Islet precursor cell (in vitro differentiated cells): ENCODE measurements around the gene MYCBP2.
A peak's percentile ranks its signal among the peaks of the same experiment; 100 is the strongest.
"Not testable (repeated sequence)": the region's sequence is repeated elsewhere in the genome, so short reads cannot be mapped to it uniquely, and the experiment has no call there.

Source experiments
- DNase-seq: peaks from one replicate; pipeline ENCODE4 v3.0.0-alpha.2; 2018

MYCBP2 gene

DNA sequence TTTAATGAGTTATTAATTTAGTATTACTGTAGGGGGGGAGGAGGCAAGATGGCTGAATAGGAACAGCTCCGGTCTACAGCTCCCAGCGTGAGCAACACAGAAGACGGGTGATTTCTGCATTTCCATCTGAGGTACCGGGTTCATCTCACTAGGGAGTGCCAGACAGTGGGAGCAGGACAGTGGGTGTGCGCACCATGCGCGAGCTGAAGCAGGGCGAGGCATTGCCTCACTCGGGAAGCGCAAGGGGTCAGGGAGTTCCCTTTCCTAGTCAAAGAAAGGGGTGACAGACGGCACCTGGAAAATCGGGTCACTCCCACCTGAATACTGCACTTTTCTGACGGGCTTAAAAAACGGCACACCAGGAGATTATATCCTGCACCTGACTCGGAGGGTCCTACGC, 127.9 kb downstream of the MYCBP2 start:
- not testable (repeated sequence) for DNase-seq

DNA sequence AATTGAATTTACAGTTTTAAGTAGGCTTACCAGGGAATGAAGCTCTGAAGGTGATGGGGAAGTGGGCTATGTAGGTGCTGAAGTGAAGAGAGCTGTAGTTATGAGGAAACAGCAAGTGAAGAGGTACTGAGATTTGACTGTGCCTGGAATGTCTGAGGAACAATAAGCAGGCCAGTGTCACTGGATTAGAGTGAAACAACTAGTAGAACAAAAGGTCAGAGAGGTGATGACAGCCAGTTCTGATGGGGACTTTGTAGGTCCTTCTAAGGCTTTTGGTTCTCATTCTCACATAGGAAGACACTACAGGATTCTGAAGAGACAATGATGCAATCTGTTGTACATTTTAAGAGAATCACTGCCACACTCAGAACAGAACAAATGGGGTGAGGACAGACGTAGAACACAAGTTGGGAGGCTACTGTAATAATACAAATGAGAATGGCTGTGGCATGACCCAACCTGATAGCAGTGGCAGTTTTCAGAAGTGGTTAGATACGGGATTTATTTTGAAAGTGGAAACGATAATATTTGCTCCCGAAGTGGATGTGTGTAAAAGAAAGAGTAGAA, 130.8 kb downstream of the MYCBP2 start:
- DNase-seq: no peak

DNA sequence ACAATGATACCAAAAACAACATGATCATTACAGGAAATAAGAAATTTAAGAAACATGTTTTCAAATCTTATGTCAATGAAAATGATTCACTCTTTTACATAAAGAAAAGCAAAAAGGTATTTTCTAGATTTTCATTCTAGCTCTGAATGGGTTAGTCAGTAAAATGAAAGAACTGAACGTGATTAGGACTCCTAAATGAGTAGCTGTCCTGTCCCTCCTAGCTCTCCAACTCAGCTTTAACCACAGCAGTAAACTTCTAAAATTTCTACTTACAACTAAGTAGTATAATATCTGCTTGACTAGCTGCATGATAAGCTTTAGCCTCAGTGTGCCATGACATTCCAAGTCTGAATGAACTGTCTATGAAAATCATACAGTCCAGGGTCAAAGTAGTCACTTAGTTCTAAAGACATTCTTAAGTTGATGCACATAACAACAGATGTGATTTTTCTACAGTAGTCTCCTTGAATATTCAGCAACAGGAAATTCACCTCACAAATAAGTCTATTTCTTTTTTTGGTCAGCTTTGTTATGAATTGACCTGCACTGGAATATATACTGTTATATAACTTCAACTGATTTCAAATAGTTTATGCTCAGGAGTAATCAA, 136.4 kb downstream of the MYCBP2 start:
- no peak for DNase-seq

DNA sequence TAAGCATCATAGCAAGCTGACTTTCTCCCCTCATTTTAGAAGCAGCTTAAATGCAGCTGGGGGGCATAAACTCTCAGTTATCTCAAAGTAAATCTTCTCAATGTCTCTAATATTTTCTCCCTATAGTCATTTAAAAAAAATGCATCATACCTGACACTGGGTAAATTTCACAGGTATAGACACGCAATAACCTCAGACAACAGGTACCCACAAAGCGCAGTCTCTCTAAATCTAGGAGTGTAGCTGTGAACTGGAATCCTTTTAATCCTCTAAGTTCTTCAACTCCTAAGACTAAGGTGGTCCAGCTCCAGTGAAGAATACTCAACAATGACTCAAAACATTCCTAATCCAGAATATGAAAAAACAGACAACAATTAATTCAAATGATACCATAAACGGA, 141.2 kb downstream of the MYCBP2 start:
- no peak for DNase-seq

DNA sequence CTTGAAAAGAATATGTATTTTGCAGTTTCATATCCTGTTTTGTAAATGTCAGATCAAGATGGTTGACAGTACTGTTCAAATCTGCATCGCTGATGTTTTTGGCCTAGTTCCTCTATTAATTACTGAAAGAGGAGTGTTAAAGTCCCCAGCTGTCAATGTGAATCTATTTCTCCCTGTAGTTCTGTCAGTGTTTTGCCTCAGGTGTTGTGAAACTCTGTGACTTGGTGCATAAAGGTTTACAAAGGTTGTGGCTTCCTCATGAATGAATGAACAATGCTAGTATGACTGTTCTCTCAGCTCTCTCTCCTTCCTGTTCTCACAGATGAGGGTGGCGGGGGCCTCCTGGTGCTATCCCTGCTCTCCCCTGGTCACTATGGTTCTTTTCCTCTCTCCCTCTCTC, 142.4 kb downstream of the MYCBP2 start:
- DNase-seq: no peak

DNA sequence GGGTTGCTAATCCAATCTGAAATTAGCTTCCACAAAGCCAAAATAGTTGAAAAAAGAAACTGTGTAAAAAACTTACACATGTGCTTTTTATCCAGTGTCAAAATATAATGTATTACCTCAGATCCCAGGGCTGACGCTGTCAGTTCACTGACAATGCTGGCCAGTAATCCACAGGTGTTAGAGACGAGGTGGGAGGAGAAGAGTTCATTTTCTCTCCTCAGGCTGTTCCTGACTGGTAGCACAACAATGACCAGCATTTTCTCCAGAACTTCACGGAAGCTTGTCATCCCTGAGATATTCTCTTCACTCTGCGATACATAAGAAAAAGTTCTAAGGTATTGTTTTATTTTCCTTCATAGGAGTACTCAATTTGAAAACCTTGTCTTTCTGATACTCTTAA, 146.9 kb downstream of the MYCBP2 start:
- DNase-seq: no peak

DNA sequence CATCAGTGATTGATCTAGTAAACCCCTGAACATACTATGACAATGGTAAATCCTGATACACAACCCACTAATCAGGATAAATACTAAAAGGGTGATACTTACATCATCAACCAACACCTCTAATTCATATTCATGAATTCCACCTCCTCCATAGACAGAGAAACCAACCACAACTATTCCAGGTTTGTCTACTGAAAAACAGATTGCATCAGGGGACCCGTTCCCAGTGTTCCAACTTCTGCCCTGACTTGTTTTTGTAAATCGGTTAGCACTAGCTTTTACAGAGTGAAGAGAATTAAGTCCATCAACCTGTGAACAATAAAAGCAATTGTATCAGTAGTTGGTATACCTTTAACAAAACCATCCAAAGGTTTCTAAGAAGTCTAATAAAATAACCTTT, 149.2 kb downstream of the MYCBP2 start:
- DNase-seq: no peak

DNA sequence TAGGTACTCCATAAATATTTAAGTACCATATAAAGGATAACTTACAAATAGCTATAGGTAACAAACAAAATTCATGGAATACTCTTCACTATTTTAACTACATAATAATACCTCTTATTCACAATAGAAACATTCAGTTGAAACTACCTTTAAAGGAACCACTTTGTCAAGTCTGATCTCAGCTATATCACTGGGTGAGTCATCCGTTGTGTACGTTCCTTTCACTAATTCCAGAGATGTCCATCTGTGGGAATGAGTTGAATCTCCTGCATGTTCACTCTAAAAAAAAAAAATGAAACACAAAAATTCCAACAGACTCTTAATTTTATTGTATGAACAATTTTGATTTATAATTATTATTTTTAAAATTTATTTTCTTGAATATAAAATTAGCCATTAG, 150.5 kb downstream of the MYCBP2 start:
- DNase-seq: no peak

DNA sequence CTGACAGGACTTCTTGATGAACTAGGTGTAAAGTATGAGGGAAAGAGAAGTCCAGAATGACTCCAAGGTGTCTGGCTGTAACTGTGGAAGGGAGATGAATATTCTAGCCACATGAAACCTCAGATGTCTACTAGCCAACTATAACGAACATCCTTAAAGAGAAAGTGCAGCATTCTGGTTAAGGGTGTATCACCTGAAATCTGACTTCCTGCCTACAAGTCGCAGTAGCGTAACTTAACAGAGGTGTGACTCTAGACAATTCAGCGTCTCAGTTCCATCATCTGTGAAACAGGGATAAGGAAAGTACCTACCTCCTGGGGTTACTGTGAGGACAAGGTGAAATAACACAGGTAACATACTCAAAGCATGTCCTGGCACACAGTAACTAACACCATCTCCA, 154.2 kb downstream of the MYCBP2 start:
- no peak for DNase-seq

DNA sequence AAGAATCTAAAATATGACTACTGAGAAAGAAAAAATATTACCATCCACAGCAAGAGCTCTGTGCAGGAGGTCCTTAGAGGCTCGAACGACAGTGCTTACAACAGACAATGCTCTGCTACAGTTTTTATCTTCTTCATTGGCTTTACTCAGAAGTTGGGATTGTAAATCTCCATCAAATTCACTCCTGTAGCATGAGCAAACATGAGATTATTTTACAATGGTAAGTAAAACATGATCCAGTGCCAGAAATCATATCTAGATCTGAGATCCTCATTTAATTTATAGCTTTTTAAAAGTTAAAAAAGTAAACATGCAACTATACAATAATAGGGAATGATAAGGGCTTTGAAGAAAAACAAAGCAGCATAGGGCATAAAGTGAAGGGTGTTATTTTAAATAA, 155.4 kb downstream of the MYCBP2 start:
- DNase-seq: no peak

DNA sequence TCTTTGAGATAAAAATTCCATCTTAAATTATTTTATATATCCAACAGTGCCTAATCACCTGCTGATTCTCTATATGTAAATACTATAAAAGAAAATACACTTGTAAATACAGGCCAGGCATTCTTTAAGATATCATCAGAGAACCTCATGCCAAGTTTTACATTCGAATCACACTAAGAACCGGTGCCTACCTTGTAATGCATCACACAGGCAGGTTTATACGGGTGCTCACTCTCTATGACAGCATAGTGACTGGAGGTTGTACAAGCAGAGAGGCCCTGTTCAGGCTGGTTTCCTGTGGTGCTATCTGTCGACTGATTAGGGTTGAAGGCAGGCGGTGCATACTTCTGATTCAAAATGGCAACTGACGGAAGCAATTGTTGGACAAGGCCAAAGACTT, 158.7 kb downstream of the MYCBP2 start:
- DNase-seq: no peak

DNA sequence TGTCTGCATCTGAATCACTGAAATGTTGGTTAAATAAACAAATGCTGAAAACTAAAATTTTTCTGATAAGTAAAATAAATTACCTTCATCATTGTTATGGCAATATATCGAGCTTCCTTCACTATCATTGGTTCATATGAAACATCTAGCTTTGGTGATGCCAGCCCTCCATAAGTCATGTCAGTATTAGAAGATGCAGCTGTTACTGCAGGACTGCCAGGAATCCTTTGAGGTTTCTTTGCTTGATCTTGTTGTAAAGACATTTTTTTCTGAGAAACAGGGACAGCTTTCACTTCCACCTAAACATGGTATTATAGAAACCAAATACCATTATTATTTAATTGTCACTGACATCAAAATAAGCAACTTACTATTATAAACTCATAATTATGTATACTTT, 176.2 kb downstream of the MYCBP2 start:
- no peak for DNase-seq

DNA sequence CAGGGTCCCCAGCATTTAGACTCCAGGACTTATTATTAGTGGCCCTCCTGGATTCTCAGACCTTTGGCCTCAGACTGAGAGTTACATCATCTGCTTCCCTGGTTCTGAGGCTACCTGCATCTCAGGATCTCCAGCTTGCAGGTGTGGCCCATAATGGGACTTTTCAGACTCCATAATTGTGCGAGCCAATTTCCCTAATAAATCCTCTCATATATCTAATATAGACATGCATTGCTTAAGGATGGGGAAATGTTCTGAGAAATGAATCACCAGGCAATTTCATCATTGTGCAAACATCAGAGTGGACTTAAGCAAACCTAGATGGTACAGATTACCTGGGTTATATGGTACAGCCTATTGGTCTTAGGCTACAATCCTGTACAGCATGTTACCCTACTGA, 183.5 kb downstream of the MYCBP2 start:
- DNase-seq: no peak

DNA sequence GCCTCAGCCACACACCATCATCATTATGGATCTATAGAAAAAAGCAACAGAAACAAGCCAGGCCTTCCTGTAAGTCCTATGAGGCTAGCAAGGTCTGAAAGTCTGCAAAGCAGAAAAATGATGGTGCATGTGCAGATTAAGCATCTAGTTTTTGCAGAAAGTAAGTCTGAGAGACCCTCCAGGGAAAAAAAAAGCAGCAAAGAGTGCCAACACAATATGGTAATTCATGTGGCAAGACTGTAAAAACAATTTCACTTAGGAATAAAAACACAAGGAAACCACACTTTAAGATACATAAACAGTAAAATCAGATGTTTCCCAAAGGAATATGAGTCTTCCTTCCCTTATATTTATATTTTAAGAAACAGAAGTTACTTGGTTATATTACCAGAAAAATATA, 187.6 kb downstream of the MYCBP2 start:
- DNase-seq: no peak

DNA sequence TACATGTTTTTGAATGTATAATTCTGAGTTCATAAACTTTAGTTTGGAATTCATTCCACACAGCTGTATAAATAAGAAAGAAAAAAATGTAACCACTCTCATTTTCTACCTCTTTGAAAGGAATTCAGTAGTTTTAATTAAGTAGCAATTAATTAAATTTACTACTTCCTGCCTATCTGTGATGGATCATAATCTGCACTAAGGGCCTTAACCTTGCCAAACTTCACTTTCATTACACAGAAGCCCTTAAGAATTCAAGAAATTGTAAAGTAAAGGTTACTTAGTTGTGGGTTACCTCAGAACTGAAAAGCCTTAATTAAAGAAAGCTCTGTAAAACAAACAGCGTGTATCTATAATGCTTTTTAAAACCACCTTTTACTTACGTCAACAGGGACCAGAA, 188.1 kb downstream of the MYCBP2 start:
- DNase-seq: no peak

DNA sequence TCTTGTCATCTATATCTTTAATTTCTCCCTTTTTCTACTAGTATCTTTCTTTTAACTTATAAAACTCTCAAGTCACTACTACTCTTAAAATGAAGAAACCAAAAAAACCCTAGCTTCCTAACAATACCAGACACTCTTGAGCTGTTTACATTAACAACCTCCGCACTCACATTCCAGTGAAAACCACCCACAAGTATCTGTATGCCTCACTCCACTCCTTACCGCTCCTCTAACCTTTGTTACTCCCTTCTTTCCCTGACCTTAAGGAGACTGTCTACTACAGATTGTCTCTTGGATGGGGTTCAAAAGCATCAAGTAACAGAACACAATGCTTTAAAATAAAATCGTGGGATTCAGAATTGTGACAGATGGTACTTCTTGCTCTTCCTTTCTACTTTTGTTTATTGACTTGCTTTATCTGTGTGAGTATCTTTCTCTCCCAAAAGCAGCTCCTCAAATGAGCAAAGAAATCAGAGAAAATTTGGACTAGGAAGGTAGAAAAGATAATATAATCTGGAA, 189.9 kb downstream of the MYCBP2 start:
- peak; percentile 55 for DNase-seq

DNA sequence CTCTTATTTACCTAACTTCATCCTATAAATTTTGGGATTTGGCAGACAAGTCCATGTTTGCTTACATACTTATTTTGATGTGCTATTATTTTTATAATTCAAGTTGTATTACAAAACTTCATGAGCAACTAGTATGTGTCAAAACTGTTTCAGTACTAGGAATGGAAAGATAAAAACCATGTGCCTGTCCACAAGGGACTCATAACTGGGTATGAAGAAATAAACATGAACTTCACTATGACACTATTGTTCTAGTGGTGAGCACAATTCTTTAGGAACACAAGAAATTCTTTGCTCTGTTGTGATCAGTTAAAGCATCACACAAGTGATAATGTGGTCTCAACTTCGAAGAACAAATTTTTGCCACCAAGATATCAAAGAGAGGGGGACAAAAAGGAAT, 202.5 kb downstream of the MYCBP2 start:
- DNase-seq: no peak

DNA sequence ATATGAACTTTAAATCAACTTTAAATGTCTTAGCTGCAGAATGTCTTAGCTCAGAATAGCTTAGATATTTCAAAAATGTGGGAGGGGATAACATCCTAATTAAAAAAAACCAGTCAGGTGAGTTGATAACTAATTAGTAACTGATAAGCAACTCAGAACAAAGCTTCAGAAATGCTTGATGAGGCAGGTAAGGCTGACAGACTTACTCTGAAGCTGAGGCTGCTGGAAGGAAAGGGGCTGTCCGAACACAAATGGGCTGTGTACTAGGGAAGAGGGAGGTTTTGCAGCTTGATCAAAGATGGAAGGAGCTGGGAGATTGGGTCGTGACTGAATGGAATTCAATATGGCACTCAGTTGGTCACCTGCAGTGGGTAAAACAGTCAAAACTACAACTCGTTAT, 208.8 kb downstream of the MYCBP2 start:
- DNase-seq: no peak

DNA sequence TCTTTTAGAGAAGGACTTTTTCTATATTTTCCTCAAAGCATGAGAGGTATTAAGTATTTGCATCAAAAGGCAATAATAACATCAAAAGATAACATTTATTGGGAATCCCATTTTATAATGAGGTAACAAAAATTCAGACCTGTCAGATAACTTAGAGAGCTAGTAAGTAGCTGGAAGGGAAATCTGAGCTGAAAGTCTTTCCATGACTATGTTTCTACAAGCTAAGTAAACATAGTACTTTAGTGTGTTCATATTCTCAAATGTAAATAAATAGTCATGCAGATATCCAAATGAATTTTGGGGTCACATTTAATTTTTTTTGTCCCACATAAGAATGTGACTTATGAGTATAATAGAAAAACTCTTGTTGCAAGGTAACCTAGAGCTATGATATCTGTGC, 212.6 kb downstream of the MYCBP2 start:
- no peak for DNase-seq

DNA sequence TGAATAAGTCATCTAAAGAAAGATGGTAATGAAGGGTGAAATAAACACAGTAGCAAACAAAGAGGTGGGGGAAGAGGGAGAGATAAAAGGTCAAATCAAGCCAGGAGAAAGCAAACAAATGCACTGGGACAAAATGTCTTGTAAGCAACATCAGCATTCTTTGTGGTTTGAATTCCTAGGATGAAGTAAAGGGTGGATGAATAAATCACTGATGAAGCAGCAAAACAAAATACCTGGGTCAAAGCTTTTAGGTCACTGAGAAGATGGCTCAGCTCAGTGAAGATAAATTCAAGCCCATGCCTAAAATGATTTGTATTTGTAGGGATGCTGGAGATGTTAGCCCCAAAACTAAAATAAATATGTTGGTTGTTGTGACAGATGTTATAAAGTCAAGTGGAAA, 213.4 kb downstream of the MYCBP2 start:
- no peak for DNase-seq

DNA sequence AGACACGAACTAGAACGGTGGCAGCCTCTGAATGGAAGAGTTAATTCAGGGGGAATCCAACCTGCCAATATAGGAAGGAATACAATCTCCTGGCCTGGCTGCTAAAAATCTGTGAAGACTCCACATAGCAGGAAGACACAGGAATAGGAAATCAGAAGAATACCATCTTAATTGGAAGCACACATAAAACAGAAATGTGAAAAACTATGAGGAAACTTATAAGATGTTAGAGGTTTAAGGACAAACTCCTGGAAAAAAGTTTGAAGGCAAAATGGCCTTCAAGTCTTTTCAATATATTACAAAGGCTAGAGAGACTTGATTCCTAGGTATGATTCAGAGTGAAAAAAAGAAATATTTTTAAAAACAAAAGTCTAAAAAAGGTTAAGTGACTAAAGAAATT, 221.8 kb downstream of the MYCBP2 start:
- DNase-seq: no peak

DNA sequence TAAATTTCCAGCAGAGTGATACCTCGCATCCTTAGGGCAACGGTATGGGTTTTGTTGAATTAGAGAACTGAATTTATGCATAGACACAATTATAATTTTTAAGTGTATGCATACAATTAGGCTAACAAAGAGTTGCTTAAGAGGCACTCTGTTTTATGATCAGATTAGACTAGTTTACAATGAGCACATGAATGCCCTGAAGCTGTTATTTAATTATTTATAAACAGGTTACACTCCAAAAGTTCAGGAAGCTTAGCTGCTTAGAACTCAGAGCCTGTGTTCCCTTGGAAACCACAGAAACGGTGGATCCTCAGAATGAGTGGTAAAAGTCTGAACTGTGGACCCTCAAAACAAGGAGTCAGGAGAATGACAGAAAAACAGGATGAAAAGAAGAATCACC, 227.5 kb downstream of the MYCBP2 start:
- no peak for DNase-seq

DNA sequence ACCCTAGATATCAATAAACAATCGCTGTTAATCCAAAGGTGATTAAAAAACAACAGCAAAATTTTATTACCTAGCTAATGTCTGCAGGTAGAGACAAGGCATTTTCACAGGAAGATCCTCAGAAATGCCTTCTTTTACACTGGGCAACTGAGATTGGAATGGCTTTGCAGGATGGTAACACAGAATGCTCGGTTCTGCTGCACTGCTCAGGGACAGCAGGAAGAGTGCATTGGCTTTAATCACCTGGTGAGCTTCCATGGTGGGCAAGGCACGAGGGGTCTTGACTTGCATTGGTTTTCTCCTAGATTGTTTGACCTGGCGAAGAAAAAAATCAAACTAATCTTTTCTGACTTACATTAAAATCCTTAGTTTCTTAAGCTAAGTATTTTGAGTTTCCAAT, 231.6 kb downstream of the MYCBP2 start:
- DNase-seq: no peak

DNA sequence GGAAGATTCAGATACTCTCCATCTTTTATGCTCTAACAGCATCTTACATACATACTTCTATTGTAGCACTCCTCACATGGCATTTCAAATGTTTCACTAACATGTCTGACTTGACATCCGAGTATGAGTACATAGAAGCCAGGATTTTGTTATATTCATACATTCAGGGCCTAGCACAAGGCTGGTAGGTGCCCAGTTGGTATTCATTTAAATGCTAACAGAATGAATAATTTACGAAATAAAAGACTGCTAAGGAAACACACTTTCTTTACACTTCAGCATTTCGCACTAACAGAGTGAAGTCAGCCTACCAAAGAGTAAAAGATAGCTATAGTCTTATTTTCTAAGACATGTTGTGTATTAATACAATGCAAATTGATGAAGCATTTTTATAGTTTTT, 232.1 kb downstream of the MYCBP2 start:
- DNase-seq: no peak

DNA sequence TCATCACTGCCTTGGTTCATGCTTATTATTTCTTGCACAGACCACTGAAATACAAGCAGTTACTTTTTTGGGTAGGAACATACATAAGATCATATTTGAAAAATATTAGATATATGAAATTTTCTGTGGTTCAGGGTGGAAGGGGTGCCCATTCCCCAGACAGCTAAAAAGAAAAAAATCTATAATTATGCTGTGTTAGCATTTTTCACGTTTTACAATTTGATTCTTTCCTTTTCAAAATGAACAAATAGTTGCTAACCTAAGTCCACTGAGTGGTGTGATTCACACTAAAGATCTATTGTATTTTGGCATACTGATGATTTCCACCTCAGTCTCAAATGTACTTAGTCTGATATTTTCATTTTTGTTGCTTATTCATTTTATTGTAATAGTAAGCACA, 233.2 kb downstream of the MYCBP2 start:
- no peak for DNase-seq
